CD4-positive, alpha-beta memory T cell (primary cell): ENCODE measurements around the gene SORCS2. TPM values are rescaled to one million over a fixed set of nuclear protein-coding genes. Genes with fewer than 3 reads are reported as not detected.
A peak's percentile ranks its signal among the peaks of the same experiment; 100 is the strongest.

ENCODE experiments used
- CTCF ChIA-PET: fragments of 350-600 bp; sonication (Branson Sonifier 250); formaldehyde crosslinking; loops from one replicate; lab custom pipeline; 2021; ENCODE audit warnings: inconsistent platforms; ENCODE audit not compliant: partially characterized antibody; lab: Charles Lee
- POLR2A ChIA-PET: fragments of 350-600 bp; sonication (Branson Sonifier 250); formaldehyde crosslinking; loops from one replicate; lab custom pipeline; 2021; ENCODE audit not compliant: partially characterized antibody; lab: Charles Lee
- DNase-seq, 5 donors: peaks; one replicate each; pipeline versions ENCODE4 v3.0.0 to v3.0.0-alpha.2; 2020 to 2022; ENCODE audit warnings: mixed read lengths in 1 of 5
- H3K27ac ChIP-seq: one replicate; pipeline ENCODE4 v1.7.0; 2013; ENCODE audit warnings: low read depth, low read length
- H3K27me3 ChIP-seq: 2 replicates; pipeline ENCODE4 v1.7.0; 2013; ENCODE audit warnings: mild to moderate bottlenecking, low read length, moderate library complexity; ENCODE audit not compliant: insufficient read depth
- H3K36me3 ChIP-seq: 2 replicates; pipeline ENCODE4 v1.7.0; 2013; ENCODE audit warnings: mild to moderate bottlenecking, low read length, moderate library complexity; ENCODE audit not compliant: insufficient read depth
- H3K4me1 ChIP-seq: 2 replicates; pipeline ENCODE4 v1.7.0; 2013; ENCODE audit warnings: mild to moderate bottlenecking, low read length, moderate library complexity; ENCODE audit not compliant: insufficient read depth
- H3K4me3 ChIP-seq, 2 donors: one replicate each; pipeline ENCODE4 v1.7.0; 2013; ENCODE audit warnings: low read length in 2 of 2, mild to moderate bottlenecking in 1 of 2
- H3K9me3 ChIP-seq, 2 donors: one replicate each; pipeline ENCODE4 v1.7.0; 2013; ENCODE audit warnings: low read length in 2 of 2, control low read depth in 1 of 2; ENCODE audit not compliant: control insufficient read depth in 1 of 2
- H3K27ac Mint-ChIP-seq, 7 donors: one replicate each; pipeline ENCODE4 v1.8.0; 2020 to 2021; ENCODE audit warnings: mixed read lengths in 7 of 7, mild to moderate bottlenecking in 6 of 7, inconsistent platforms in 3 of 7, moderate library complexity in 3 of 7
- H3K27me3 Mint-ChIP-seq, 2 donors: one replicate each; pipeline ENCODE4 v1.8.0; 2020 to 2021; ENCODE audit warnings: mixed read lengths in 2 of 2
- H3K36me3 Mint-ChIP-seq, 2 donors: one replicate each; pipeline ENCODE4 v1.8.0; 2020 to 2021; ENCODE audit warnings: mixed read lengths in 2 of 2, inconsistent platforms in 1 of 2, mild to moderate bottlenecking in 1 of 2
- H3K4me1 Mint-ChIP-seq, 4 donors: one replicate each; pipeline ENCODE4 v1.8.0; 2020 to 2021; ENCODE audit warnings: mixed read lengths in 4 of 4, mild to moderate bottlenecking in 1 of 4
- H3K4me3 Mint-ChIP-seq, 8 donors: one replicate each; pipeline ENCODE4 v1.8.0; 2020 to 2021; ENCODE audit warnings: mixed read lengths in 8 of 8, mild to moderate bottlenecking in 7 of 8, moderate library complexity in 6 of 8, inconsistent platforms in 3 of 8
- H3K9me3 Mint-ChIP-seq, 8 donors: one replicate each; pipeline ENCODE4 v1.8.0; 2020 to 2021; ENCODE audit warnings: mixed read lengths in 8 of 8, mild to moderate bottlenecking in 5 of 8, inconsistent platforms in 3 of 8, moderate library complexity in 1 of 8
- intact Hi-C: fragments of 100-400 bp; cut with micrococcal nuclease; formaldehyde crosslinking; loops from one replicate; pipeline ENCODE4 v1.15.1; 2023
- polyA plus RNA-seq, 2 donors: library from polyadenylated mRNA; unstranded; fragments of 300-500 nt; fragmentation: Illumina TruSeq; gene quantifications; one replicate each; pipeline ENCODE4 v1.2.3, GENCODE V29; 2021
- total RNA-seq, 2 experiments: library from RNA; stranded (reverse); gene quantifications; one replicate each; pipeline ENCODE4 v1.2.3, GENCODE V29; 2021

SORCS2 gene
- total and polyA plus RNA-seq, 4 experiments from 2014 or later: not detected

- Histone ChIP-seq H3K4me3 (no peak overlapping the region), H3K36me3 (no peaks in the 10 kb centered on the region), H3K27me3 (no peaks in the 10 kb centered on the region), H3K27ac (no peak overlapping the region), H3K9me3 (no peaks in the 10 kb centered on the region), H3K4me1 (no peaks in the 10 kb centered on the region)
- H3K4me3 Mint-ChIP-seq: no peak overlapping the region
- peaks cover 0 to 3% (median under 1%) of the 10 kb centered on the region in 8 donors for H3K9me3 Mint-ChIP-seq
- CTCF ChIA-PET: no interaction called here
- POLR2A ChIA-PET: no interaction called here
- no peaks in the 10 kb centered on the region for H3K4me1 Mint-ChIP-seq
- intact Hi-C loops: no loop called here
- no peak for DNase-seq
- no peak overlapping the region for H3K27ac Mint-ChIP-seq
- H3K36me3 Mint-ChIP-seq: no peaks in the 10 kb centered on the region
- peaks cover 4 to 6% of the 10 kb centered on the region in 2 donors for H3K27me3 Mint-ChIP-seq
These were observed 339.3 kb downstream of the SORCS2 start for GRCh38 chr4:7531640-7531994.

- H3K9me3 Mint-ChIP-seq: peaks cover 0 to 3% (median under 1%) of the 10 kb centered on the region in 8 donors
These were observed 339.7 kb downstream of the SORCS2 start for GRCh38 chr4:7532043-7532442.

GRCh38 chr4:7533267-7533666 is 340.9 kb downstream of the SORCS2 start:
- ChIA-PET POLR2A (no interaction called here), CTCF (no interaction called here)
- Histone ChIP-seq H3K36me3 (no peaks in the 10 kb centered on the region), H3K4me1 (no peaks in the 10 kb centered on the region), H3K4me3 (no peak overlapping the region), H3K27me3 (no peaks in the 10 kb centered on the region), H3K27ac (no peak overlapping the region), H3K9me3 (no peaks in the 10 kb centered on the region)
- H3K27me3 Mint-ChIP-seq: peaks cover 4 to 6% of the 10 kb centered on the region in 2 donors
- H3K9me3 Mint-ChIP-seq: peaks cover 0 to 6% (median 0%) of the 10 kb centered on the region in 8 donors
- no peak for DNase-seq
- H3K4me3 Mint-ChIP-seq: no peak overlapping the region
- H3K27ac Mint-ChIP-seq: peak overlapping the region in 1 of 7 donors; percentile 77
- intact Hi-C loops: no loop called here
- H3K36me3 Mint-ChIP-seq: no peaks in the 10 kb centered on the region
- no peaks in the 10 kb centered on the region for H3K4me1 Mint-ChIP-seq

More at GRCh38 chr4:7532043-7532442, 339.7 kb downstream of the SORCS2 start:
- CTCF ChIA-PET: no interaction called here
- H3K36me3 ChIP-seq: no peaks in the 10 kb centered on the region
- no peaks in the 10 kb centered on the region for H3K4me1 Mint-ChIP-seq
- no peaks in the 10 kb centered on the region for H3K4me1 ChIP-seq
- H3K27me3 ChIP-seq: no peaks in the 10 kb centered on the region
- no peak overlapping the region for H3K27ac ChIP-seq
- intact Hi-C loops: no loop called here
- POLR2A ChIA-PET: no interaction called here
- H3K9me3 ChIP-seq: no peaks in the 10 kb centered on the region
- H3K27ac Mint-ChIP-seq: no peak overlapping the region
- no peaks in the 10 kb centered on the region for H3K36me3 Mint-ChIP-seq
- no peak for DNase-seq
- no peak overlapping the region for H3K4me3 ChIP-seq
- peak overlapping the region in 1 of 8 donors; percentile 55 for H3K4me3 Mint-ChIP-seq
- H3K27me3 Mint-ChIP-seq: peaks cover 4 to 6% of the 10 kb centered on the region in 2 donors

- ChIA-PET POLR2A (no interaction called here), CTCF (no interaction called here)
- Histone ChIP-seq H3K4me3 (no peak overlapping the region), H3K4me1 (peaks cover 4% of the 10 kb centered on the region), H3K36me3 (no peaks in the 10 kb centered on the region), H3K9me3 (no peaks in the 10 kb centered on the region), H3K27ac (no peak overlapping the region), H3K27me3 (no peaks in the 10 kb centered on the region)
- DNase-seq: no peak
- intact Hi-C loops: no loop called here
- Mint-ChIP-seq H3K9me3 (peaks cover 0 to 6% (median 0%) of the 10 kb centered on the region in 8 donors), H3K4me1 (peaks cover 0 to 2% (median 0%) of the 10 kb centered on the region in 4 donors), H3K36me3 (no peaks in the 10 kb centered on the region), H3K27ac (no peak overlapping the region), H3K4me3 (no peak overlapping the region), H3K27me3 (peaks cover 2 to 3% of the 10 kb centered on the region in 2 donors)
These were observed 342.8 kb downstream of the SORCS2 start for GRCh38 chr4:7535094-7535493.

GRCh38 chr4:7535619-7536018 is 343.3 kb downstream of the SORCS2 start:
- H3K9me3 ChIP-seq: no peaks in the 10 kb centered on the region
- H3K4me3 ChIP-seq: no peak overlapping the region
- ChIA-PET POLR2A (no interaction called here), CTCF (no interaction called here)
- peaks cover 0 to 2% (median 0%) of the 10 kb centered on the region in 4 donors for H3K4me1 Mint-ChIP-seq
- H3K27me3 Mint-ChIP-seq: peaks cover 2 to 3% of the 10 kb centered on the region in 2 donors
- peaks cover 0 to 6% (median 0%) of the 10 kb centered on the region in 8 donors for H3K9me3 Mint-ChIP-seq
- intact Hi-C loops: no loop called here
- H3K27ac Mint-ChIP-seq: no peak overlapping the region
- H3K27ac ChIP-seq: no peak overlapping the region
- no peak for DNase-seq
- no peaks in the 10 kb centered on the region for H3K36me3 ChIP-seq
- no peaks in the 10 kb centered on the region for H3K27me3 ChIP-seq
- H3K4me1 ChIP-seq: peaks cover 4% of the 10 kb centered on the region
- no peaks in the 10 kb centered on the region for H3K36me3 Mint-ChIP-seq
- H3K4me3 Mint-ChIP-seq: no peak overlapping the region

- CTCF ChIA-PET: no interaction called here
- Histone ChIP-seq H3K4me3 (no peak overlapping the region), H3K36me3 (no peaks in the 10 kb centered on the region), H3K27ac (no peak overlapping the region), H3K4me1 (peaks cover 4% of the 10 kb centered on the region), H3K9me3 (no peaks in the 10 kb centered on the region), H3K27me3 (no peaks in the 10 kb centered on the region)
- POLR2A ChIA-PET: no interaction called here
- H3K4me1 Mint-ChIP-seq: peaks cover 0 to 2% (median 0%) of the 10 kb centered on the region in 4 donors
- H3K9me3 Mint-ChIP-seq: peaks cover 0 to 6% (median 0%) of the 10 kb centered on the region in 8 donors
- H3K36me3 Mint-ChIP-seq: no peaks in the 10 kb centered on the region
- intact Hi-C loops: no loop called here
- DNase-seq: no peak
- no peak overlapping the region for H3K4me3 Mint-ChIP-seq
- H3K27ac Mint-ChIP-seq: no peak overlapping the region
- peaks cover 1 to 2% of the 10 kb centered on the region in 2 donors for H3K27me3 Mint-ChIP-seq
These were observed 344.5 kb downstream of the SORCS2 start for GRCh38 chr4:7536876-7537275.

- H3K27me3 ChIP-seq: no peaks in the 10 kb centered on the region
- no peak overlapping the region for H3K4me3 ChIP-seq
- H3K9me3 Mint-ChIP-seq: peaks cover 0 to 6% (median under 1%) of the 10 kb centered on the region in 8 donors
- intact Hi-C loops: no loop called here
- no peak overlapping the region for H3K27ac Mint-ChIP-seq
- H3K36me3 Mint-ChIP-seq: no peaks in the 10 kb centered on the region
- H3K4me3 Mint-ChIP-seq: no peak overlapping the region
- H3K4me1 ChIP-seq: peaks cover 4% of the 10 kb centered on the region
- ChIA-PET POLR2A (no interaction called here), CTCF (no interaction called here)
- peaks cover 0 to 2% (median 0%) of the 10 kb centered on the region in 4 donors for H3K4me1 Mint-ChIP-seq
- no peaks in the 10 kb centered on the region for H3K9me3 ChIP-seq
- H3K36me3 ChIP-seq: no peaks in the 10 kb centered on the region
- no peak overlapping the region for H3K27ac ChIP-seq
- peaks cover 0 to 1% of the 10 kb centered on the region in 2 donors for H3K27me3 Mint-ChIP-seq
- no peak for DNase-seq
These were observed 345.6 kb downstream of the SORCS2 start for GRCh38 chr4:7537853-7538400.
